K562 (cell line): ENCODE results near the gene MEF2C.

Source experiments
- DPF2 ChIP-seq: fragments of 450-650 bp; IDR thresholded peaks from 2 replicates; pipeline ENCODE4 v1.6.1; 2016
- FOXA1 ChIP-seq: fragments of 450-650 bp; IDR thresholded peaks from 2 replicates; pipeline ENCODE4 v1.6.1; 2016; ENCODE audit warnings: mild to moderate bottlenecking, borderline replicate concordance
- MIER1 ChIP-seq: fragments of 450-650 bp; IDR thresholded peaks from 2 replicates; pipeline ENCODE4 v1.6.1; 2016; ENCODE audit warnings: antibody characterized with exemption, mild to moderate bottlenecking, low read depth
- POLR2AphosphoS5 ChIP-seq: IDR thresholded peaks from 2 replicates; pipeline ENCODE4 v1.6.1; 2011; ENCODE audit warnings: mild to moderate bottlenecking, low read depth, low read length, moderate library complexity; ENCODE audit not compliant: control insufficient read depth, insufficient read depth
- TAF1 ChIP-seq: IDR thresholded peaks from 2 replicates; pipeline ENCODE4 v1.6.1; 2011; ENCODE audit warnings: mild to moderate bottlenecking, low read length, moderate library complexity; ENCODE audit not compliant: insufficient read depth, control insufficient read depth, severe bottlenecking; ENCODE audit errors: extremely low read depth
- ZNF274 ChIP-seq: IDR thresholded peaks from 2 replicates; pipeline ENCODE4 v1.6.1; 2011; ENCODE audit warnings: low read depth, mild to moderate bottlenecking, low read length, moderate library complexity, borderline replicate concordance
- TF ChIP-seq, protein P1 (sequence below): fragments of 250-450 bp; sonication (Bioruptor Pico); IDR thresholded peaks from 2 replicates; pipeline ENCODE4 v1.8.0; 2022; ENCODE audit warnings: moderate library complexity, mild to moderate bottlenecking, inconsistent platforms

DNA sequence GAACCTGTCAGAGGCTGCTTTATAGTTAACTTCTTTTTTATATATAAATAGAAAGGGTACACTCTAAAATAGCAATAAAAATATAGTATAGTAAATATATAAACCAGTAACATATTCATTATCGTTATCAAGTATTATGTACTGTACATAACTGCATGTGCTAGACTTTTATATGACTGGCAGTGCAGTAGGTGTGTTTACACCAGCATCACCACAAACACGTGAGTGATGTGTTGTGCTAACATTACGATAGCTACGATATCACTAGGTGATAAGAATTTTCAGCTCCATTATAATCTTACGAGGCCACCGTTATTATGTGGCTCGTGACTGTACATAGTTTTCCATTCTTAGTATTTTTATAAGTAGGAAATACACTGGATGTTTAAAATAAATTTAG, 43.8 kb upstream of the MEF2C start:
- TF ChIP-seq POLR2AphosphoS5 (no peak), TAF1 (no peak), MIER1 (no peak), DPF2 (no peak), ZNF274 (no peak), FOXA1 (no peak)
- TF ChIP-seq, protein P1, sequence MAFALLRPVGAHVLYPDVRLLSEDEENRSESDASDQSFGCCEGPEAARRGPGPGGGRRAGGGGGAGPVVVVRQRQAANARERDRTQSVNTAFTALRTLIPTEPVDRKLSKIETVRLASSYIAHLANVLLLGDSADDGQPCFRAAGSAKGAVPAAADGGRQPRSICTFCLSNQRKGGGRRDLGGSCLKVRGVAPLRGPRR (CRISPR knock-in tag), result no peak
